H1 (cell line): ENCODE data around the gene NCR2. TPM values are rescaled to one million over a fixed set of nuclear protein-coding genes. Genes with fewer than 3 reads are reported as not detected.

Experiments
- CTCF ChIA-PET: fragments of 300-600 bp; sonication (Branson Sonifier 250); formaldehyde crosslinking; loops from one replicate; lab custom pipeline; 2021; ENCODE audit not compliant: partially characterized antibody; lab: Charles Lee
- POLR2A ChIA-PET: fragments of 300-600 bp; sonication (Branson Sonifier 250); formaldehyde crosslinking; loops from one replicate; lab custom pipeline; 2021; ENCODE audit warnings: inconsistent platforms; ENCODE audit not compliant: partially characterized antibody; lab: Charles Lee
- DNase-seq, 2 experiments: peaks; one replicate each; pipeline versions ENCODE4 v3.0.0 to v3.0.0-alpha.2; 2010 to 2022; ENCODE audit warnings: low spot score in 2 of 2, low read depth in 1 of 2, mixed read lengths in 1 of 2
- FAIRE-seq: peaks from 2 replicates; lab custom pipeline; 2011; peaks lifted over from hg19 to GRCh38; lab: Jason Lieb, UNC
- H2AFZ ChIP-seq: 2 replicates; pipeline ENCODE4 v1.8.1; 2012; ENCODE audit warnings: low read length, inconsistent platforms
- H2AK5ac ChIP-seq: 2 replicates; pipeline ENCODE4 v1.6.1; 2013; ENCODE audit warnings: low read depth, low read length
- H2BK120ac ChIP-seq: replicated peaks from 2 replicates; pipeline ENCODE3; 2013; ENCODE audit warnings: low read depth, low read length, inconsistent platforms
- H2BK12ac ChIP-seq: 2 replicates; pipeline ENCODE4 v1.6.1; 2013; ENCODE audit warnings: low read depth, low read length
- H2BK15ac ChIP-seq: 2 replicates; pipeline ENCODE4 v1.6.1; 2013; ENCODE audit warnings: low read length
- H2BK20ac ChIP-seq: 2 replicates; pipeline ENCODE4 v1.6.1; 2013; ENCODE audit warnings: low read length
- H2BK5ac ChIP-seq: 2 replicates; pipeline ENCODE4 v1.6.1; 2013; ENCODE audit warnings: low read depth, low read length
- H3K14ac ChIP-seq: 2 replicates; pipeline ENCODE4 v1.6.1; 2013; ENCODE audit warnings: inconsistent platforms; ENCODE audit not compliant: insufficient read length
- H3K18ac ChIP-seq: 2 replicates; pipeline ENCODE4 v1.6.1; 2013; ENCODE audit warnings: low read length; ENCODE audit errors: extremely low read depth
- H3K23ac ChIP-seq: 2 replicates; pipeline ENCODE4 v1.6.1; 2013; ENCODE audit warnings: inconsistent platforms; ENCODE audit not compliant: insufficient read length
- H3K23me2 ChIP-seq: 2 replicates; pipeline ENCODE4 v1.6.1; 2013; ENCODE audit warnings: low read depth, low read length
- H3K27ac ChIP-seq: 2 replicates; pipeline ENCODE4 v1.6.1; 2011; ENCODE audit warnings: low read depth, low read length, inconsistent platforms
- H3K27me3 ChIP-seq, 4 experiments: replicated peaks in 1 of 4; 1 replicate in 1 of 4; 2 replicates in 3 of 4; pipeline versions ENCODE4 v1.6.1 to v1.8.1; 2011 to 2013; ENCODE audit warnings: low read length in 3 of 4, mild to moderate bottlenecking in 3 of 4, inconsistent platforms in 2 of 4, mixed read lengths in 2 of 4, moderate library complexity in 1 of 4; ENCODE audit not compliant: control insufficient read depth in 3 of 4, insufficient read depth in 3 of 4; ENCODE audit errors: extremely low read depth in 1 of 4
- H3K36me3 ChIP-seq, 4 experiments: 2 replicates each; pipeline versions ENCODE4 v1.6.1 to v1.8.1; 2011 to 2013; ENCODE audit warnings: mild to moderate bottlenecking in 4 of 4, low read length in 3 of 4, moderate library complexity in 2 of 4, control low read depth in 1 of 4, inconsistent platforms in 1 of 4; ENCODE audit not compliant: insufficient read depth in 4 of 4, control insufficient read depth in 2 of 4
- H3K4ac ChIP-seq: replicated peaks from 2 replicates; pipeline ENCODE3; 2013; ENCODE audit warnings: low read length, low read depth, mixed read lengths, inconsistent platforms; ENCODE audit not compliant: insufficient read length
- H3K4me1 ChIP-seq, 4 experiments: replicated peaks in 1 of 4; 1 replicate in 1 of 4; 2 replicates in 3 of 4; pipeline versions ENCODE4 v1.6.1 to v1.8.1; 2011 to 2013; ENCODE audit warnings: low read length in 3 of 4, inconsistent platforms in 2 of 4, mixed read lengths in 1 of 4; ENCODE audit not compliant: insufficient read depth in 4 of 4, control insufficient read depth in 3 of 4
- H3K4me2 ChIP-seq, 2 experiments: 2 replicates each; pipeline versions ENCODE4 v1.6.1 to v1.8.1; 2011 to 2013; ENCODE audit warnings: low read depth in 2 of 2, low read length in 2 of 2, control low read depth in 1 of 2, inconsistent platforms in 1 of 2, mild to moderate bottlenecking in 1 of 2; ENCODE audit not compliant: insufficient read depth in 1 of 2
- H3K4me3 ChIP-seq, 4 experiments: fragments of 200-600, 300-600 bp in 1 of 4; sonication (generic), shearing (Covaris generic), sonication (Bioruptor Twin) in 1 of 4; 2 replicates each; pipeline versions ENCODE4 v1.5.1 to v1.8.1; 2011 to 2016; ENCODE audit warnings: low read length in 4 of 4, low read depth in 3 of 4, control low read depth in 2 of 4, inconsistent platforms in 2 of 4, mild to moderate bottlenecking in 2 of 4, mixed read lengths in 1 of 4, moderate library complexity in 1 of 4; ENCODE audit not compliant: insufficient read depth in 2 of 4; ENCODE audit errors: extremely low read depth in 1 of 4
- H3K56ac ChIP-seq: replicated peaks from 2 replicates; pipeline ENCODE3; 2013; ENCODE audit warnings: low read depth, mild to moderate bottlenecking, mixed read lengths, low read length, inconsistent platforms; ENCODE audit not compliant: insufficient read length
- H3K79me1 ChIP-seq: 2 replicates; pipeline ENCODE4 v1.6.1; 2013; ENCODE audit warnings: low read depth, low read length, control low read depth
- H3K79me2 ChIP-seq, 2 experiments: 2 replicates each; pipeline versions ENCODE4 v1.6.1 to v1.8.1; 2012 to 2013; ENCODE audit warnings: low read length in 2 of 2, mild to moderate bottlenecking in 2 of 2, inconsistent platforms in 1 of 2; ENCODE audit not compliant: insufficient read depth in 2 of 2, control insufficient read depth in 1 of 2
- H3K9ac ChIP-seq, 4 experiments: replicated peaks in 1 of 4; 1 replicate in 1 of 4; 2 replicates in 3 of 4; pipeline versions ENCODE4 v1.6.1 to v1.8.1; 2011 to 2013; ENCODE audit warnings: low read depth in 3 of 4, low read length in 3 of 4, control low read depth in 2 of 4, mild to moderate bottlenecking in 2 of 4, moderate library complexity in 2 of 4, inconsistent platforms in 1 of 4; ENCODE audit errors: extremely low read depth in 1 of 4
- H3K9me3 ChIP-seq, 2 experiments: 2 replicates each; pipeline versions ENCODE4 v1.6.1 to v1.8.1; 2012 to 2013; ENCODE audit warnings: mild to moderate bottlenecking in 2 of 2, moderate library complexity in 2 of 2, control low read depth in 1 of 2, inconsistent platforms in 1 of 2, low read depth in 1 of 2, low read length in 1 of 2, mixed read lengths in 1 of 2; ENCODE audit not compliant: insufficient read depth in 2 of 2
- H4K20me1 ChIP-seq, 2 experiments: replicated peaks in 1 of 2; 2 replicates each; pipeline versions ENCODE3 to v1.8.1; 2011 to 2013; ENCODE audit warnings: inconsistent platforms in 2 of 2, low read length in 2 of 2, mild to moderate bottlenecking in 1 of 2; ENCODE audit not compliant: insufficient read depth in 2 of 2, control insufficient read depth in 1 of 2
- H4K5ac ChIP-seq: 2 replicates; pipeline ENCODE4 v1.6.1; 2013; ENCODE audit warnings: low read length, low read depth, mixed read lengths, inconsistent platforms; ENCODE audit not compliant: insufficient read length
- H4K8ac ChIP-seq: 2 replicates; pipeline ENCODE4 v1.8.0; 2013; ENCODE audit warnings: mild to moderate bottlenecking, moderate library complexity, low read length, inconsistent platforms; ENCODE audit not compliant: insufficient read depth; ENCODE audit errors: extremely low read depth
- H4K91ac ChIP-seq: replicated peaks from 2 replicates; pipeline ENCODE3; 2013; ENCODE audit warnings: low read length, mixed read lengths, inconsistent platforms; ENCODE audit not compliant: insufficient read length
- ASH2L ChIP-seq: fragments of 200-600, 300-600 bp; sonication (generic); IDR thresholded peaks from one replicate; pipeline ENCODE4 v1.7.1; 2017; ENCODE audit warnings: low read length
- ATF3 ChIP-seq: IDR thresholded peaks from 2 replicates; pipeline ENCODE4 v1.6.1; 2011; ENCODE audit warnings: low read depth, mild to moderate bottlenecking, low read length; ENCODE audit not compliant: insufficient read depth
- BACH1 ChIP-seq: IDR thresholded peaks from 2 replicates; pipeline ENCODE4 v1.6.1; 2012; ENCODE audit warnings: low read length, improper control_type of control experiment
- BRCA1 ChIP-seq: IDR thresholded peaks from 2 replicates; pipeline ENCODE4 v1.6.1; 2012; ENCODE audit warnings: low read depth, low read length, improper control_type of control experiment
- EZH2 ChIP-seq: fragments of 200-600 bp; sonication (generic); IDR thresholded peaks from 2 replicates; pipeline ENCODE4 v1.7.1; 2012; ENCODE audit warnings: low read depth, mild to moderate bottlenecking, moderate library complexity, low read length, inconsistent platforms; ENCODE audit not compliant: severe bottlenecking
- FOSL1 ChIP-seq: IDR thresholded peaks from 2 replicates; pipeline ENCODE4 v1.6.1; 2011; ENCODE audit warnings: mild to moderate bottlenecking, low read depth, low read length, moderate library complexity; ENCODE audit not compliant: insufficient read depth
- MAX ChIP-seq: IDR thresholded peaks from 2 replicates; pipeline ENCODE4 v1.6.1; 2012; ENCODE audit warnings: inconsistent platforms
- NANOG ChIP-seq: IDR thresholded peaks from 2 replicates; pipeline ENCODE4 v1.6.1; 2011; ENCODE audit warnings: low read length, low read depth, mild to moderate bottlenecking, inconsistent platforms; ENCODE audit not compliant: insufficient read depth, poor library complexity, severe bottlenecking
- POLR2AphosphoS5 ChIP-seq: IDR thresholded peaks from 2 replicates; pipeline ENCODE4 v1.6.1; 2011; ENCODE audit warnings: low read depth, low read length
- SIN3A ChIP-seq, 2 experiments: IDR thresholded peaks in 1 of 2; conservative IDR thresholded peaks in 1 of 2; 2 replicates each; pipeline ENCODE4 v1.6.1; 2011 to 2012; ENCODE audit warnings: low read length in 2 of 2, improper control_type of control experiment in 1 of 2, low read depth in 1 of 2, mild to moderate bottlenecking in 1 of 2
- SRF ChIP-seq: IDR thresholded peaks from 2 replicates; pipeline ENCODE4 v1.6.1; 2011; ENCODE audit warnings: mild to moderate bottlenecking, low read depth, low read length, moderate library complexity
- whole genome bisulfite sequencing, 2 experiments: shearing (Covaris generic) in 1 of 2; methylation state at CpG; one replicate each; pipeline versions ENCODE4 v1.1.6 to v1.1.7; 2013 to 2015; ENCODE audit warnings: low lambda C conversion rate in 2 of 2, mixed read lengths in 2 of 2, inconsistent platforms in 1 of 2, low coverage in 1 of 2, missing lambda C conversion rate in 1 of 2; ENCODE audit not compliant: insufficient replicate concordance in 2 of 2, insufficient coverage in 1 of 2, insufficient read length in 1 of 2; ENCODE audit errors: extremely low coverage in 1 of 2, missing lambda C conversion rate in 1 of 2; 5-methylcytosine and 5-hydroxymethylcytosine counted together
- polyA plus RNA-seq, 7 experiments: library from polyadenylated mRNA; depleted of rRNA in 3 of 7; stranded (reverse) in 5 of 7; unstranded in 2 of 7; fragments of >200 nt in 5 of 7; fragments of 200-250 nt in 2 of 7; gene quantifications; 1 replicate in 5 of 7; 2 replicates in 1 of 7; 4 replicates in 1 of 7; pipeline versions ENCODE4 v1.2.1 to v1.2.3, GENCODE V29; 2011 to 2013; ENCODE audit warnings: missing spikeins in 2 of 7, mixed read lengths in 2 of 7
- total RNA-seq: library from RNA; stranded (reverse); fragmentation: NEBNext Ultra II Directional; extraction: Animal tissue kit (Norgen Biotek cat#: 25700); gene quantifications from 2 replicates; pipeline ENCODE4 v1.2.1, GENCODE V29; 2021

The NCR2 gene
- total and polyA plus RNA-seq, 2 of the 8 experiments (the other 6 are each of a cell fraction or from before 2014, with no cell fraction given) = not detected

GRCh38 chr6:41370488-41371111, 35.2 kb downstream of the NCR2 start:
- Histone ChIP-seq H3K14ac (no peak overlapping the region), H4K8ac (no peak overlapping the region), H3K4me1 (peaks cover 5 to 40% (median 25%) of the 10 kb centered on the region in 4 experiments), H3K9me3 (no peaks in the 10 kb centered on the region), H2BK5ac (no peak overlapping the region), H3K27ac (no peak overlapping the region), H3K23ac (no peak overlapping the region), H4K91ac (no peak overlapping the region), H2BK20ac (no peak overlapping the region), H3K23me2 (peaks cover 23% of the 10 kb centered on the region), H4K5ac (no peak overlapping the region), H3K79me2 (no peaks in the 10 kb centered on the region), H2AK5ac (no peak overlapping the region), H3K27me3 (peaks cover 57 to 67% (median 67%) of the 10 kb centered on the region in 4 experiments), H3K4me2 (peak overlapping the region; percentile 77 to 79; a peak in 2 of 4 replicates), H3K4me3 (no peak overlapping the region), H3K56ac (no peak overlapping the region), H2AFZ (no peak overlapping the region), H2BK12ac (no peak overlapping the region), H3K9ac (no peak overlapping the region), H3K18ac (no peak overlapping the region; the same call in 1 of the 2 replicates), H4K20me1 (peaks cover 8 to 10% of the 10 kb centered on the region in 2 experiments), H2BK15ac (0 out of 2 replicates have a peak overlapping the region, but pooled peaks have one; percentile 8), H3K79me1 (no peaks in the 10 kb centered on the region), H3K36me3 (no peaks in the 10 kb centered on the region; a peak in 1 of 8 replicates), H2BK120ac (no peak overlapping the region), H3K4ac (no peak overlapping the region)
- 4% methylated on average over 6 of the region's 6 CpGs; no CpG with 5 or more reads in 1 of the 2 experiments for WGBS, 2 experiments
- DNase-seq (peak in 1 of 2 experiments; percentile 49), FAIRE-seq (no peak)
- ChIA-PET CTCF (interaction anchor here (0.6 to 12.5 kb wide), 31 partner anchors 14 to 349 kb away, joined by 3 to 238 read pairs (median 4); no protein-coding TSS in a partner anchor), POLR2A (interaction anchor here (0.9 to 4.4 kb wide), 6 partner anchors 37 to 315 kb away, joined by 3 to 30 read pairs (median 3); no protein-coding TSS in a partner anchor)
- TF ChIP-seq SRF (no peak), EZH2 (peak; percentile 9), FOSL1 (no peak), BRCA1 (no peak), NANOG (no peak), MAX (no peak), ASH2L (no peak), POLR2AphosphoS5 (no peak), SIN3A (conservative IDR thresholded peaks at IDR 0.05 in 1 of 2, IDR thresholded peaks at IDR 0.05 in 1 of 2; ENCODE audit: low read depth in 1 of 2, low read length in 2 of 2) (no peak), BACH1 (no peak), ATF3 (no peak)
